ENCODE results near the gene INTS7.

INTS7 gene

GRCh38 chr1:212067787-212068186 lies 32.4 kb upstream of the INTS7 start:
- H3K9ac ChIP-seq (ENCODE audit: low read length in 5 of 5): no peak overlapping the region
- H3K27ac ChIP-seq (ENCODE audit: low read depth, low read length): peak overlapping the region; percentile 31
- H3K27me3 ChIP-seq (ENCODE audit: control insufficient read depth in 5 of 5, insufficient read depth in 4 of 5, low read length in 5 of 5): no peaks in the 10 kb centered on the region
- H3K36me3 ChIP-seq (ENCODE audit: control insufficient read depth in 5 of 5, insufficient read depth in 5 of 5, low read length in 5 of 5): no peaks in the 10 kb centered on the region
- no peaks in the 10 kb centered on the region for H3K9me3 ChIP-seq (ENCODE audit: control insufficient read depth in 5 of 5, low read length in 5 of 5)
- H3K4me3 ChIP-seq (ENCODE audit: low read depth in 1 of 5, low read length in 5 of 5): no peak overlapping the region
- peaks cover 0 to 14% (median 0%) of the 10 kb centered on the region in 5 donors for H3K4me1 ChIP-seq (ENCODE audit: control insufficient read depth in 5 of 5, insufficient read depth in 5 of 5, low read length in 5 of 5)

GRCh38 chr1:212062832-212063438 lies 27.6 kb upstream of the INTS7 start:
- no peaks in the 10 kb centered on the region for H3K36me3 ChIP-seq (ENCODE audit: control insufficient read depth in 5 of 5, insufficient read depth in 5 of 5, low read length in 5 of 5)
- no peak overlapping the region for H3K27ac ChIP-seq (ENCODE audit: low read depth, low read length)
- H3K27me3 ChIP-seq (ENCODE audit: control insufficient read depth in 5 of 5, insufficient read depth in 4 of 5, low read length in 5 of 5): no peaks in the 10 kb centered on the region
- no peak overlapping the region for H3K9ac ChIP-seq (ENCODE audit: low read length in 5 of 5)
- no peak overlapping the region for H3K4me3 ChIP-seq (ENCODE audit: low read depth in 1 of 5, low read length in 5 of 5)
- H3K9me3 ChIP-seq (ENCODE audit: control insufficient read depth in 5 of 5, low read length in 5 of 5): peaks cover 0 to 2% (median under 1%) of the 10 kb centered on the region in 5 donors
- H3K4me1 ChIP-seq (ENCODE audit: control insufficient read depth in 5 of 5, insufficient read depth in 5 of 5, low read length in 5 of 5): peaks cover 0 to 9% (median 0%) of the 10 kb centered on the region in 5 donors

- Histone ChIP-seq H3K36me3 (ENCODE audit: control insufficient read depth in 5 of 5, insufficient read depth in 5 of 5, low read length in 5 of 5) (no peaks in the 10 kb centered on the region), H3K27me3 (ENCODE audit: control insufficient read depth in 5 of 5, insufficient read depth in 4 of 5, low read length in 5 of 5) (no peaks in the 10 kb centered on the region), H3K9me3 (ENCODE audit: control insufficient read depth in 5 of 5, low read length in 5 of 5) (peaks cover 2 to 9% (median 7%) of the 10 kb centered on the region in 5 donors), H3K4me1 (ENCODE audit: control insufficient read depth in 5 of 5, insufficient read depth in 5 of 5, low read length in 5 of 5) (no peaks in the 10 kb centered on the region), H3K9ac (ENCODE audit: low read length in 5 of 5) (no peak overlapping the region), H3K4me3 (ENCODE audit: low read depth in 1 of 5, low read length in 5 of 5) (no peak overlapping the region), H3K27ac (ENCODE audit: low read depth, low read length) (no peak overlapping the region)
These were observed 25.5 kb upstream of the INTS7 start for GRCh38 chr1:212060632-212061472.

- no peak overlapping the region for H3K27ac ChIP-seq (ENCODE audit: low read depth, low read length)
- no peak overlapping the region for H3K4me3 ChIP-seq (ENCODE audit: low read depth in 1 of 5, low read length in 5 of 5)
- no peaks in the 10 kb centered on the region for H3K4me1 ChIP-seq (ENCODE audit: control insufficient read depth in 5 of 5, insufficient read depth in 5 of 5, low read length in 5 of 5)
- H3K9ac ChIP-seq (ENCODE audit: low read length in 5 of 5): no peak overlapping the region
- H3K9me3 ChIP-seq (ENCODE audit: control insufficient read depth in 5 of 5, low read length in 5 of 5): peaks cover 2 to 9% (median 7%) of the 10 kb centered on the region in 5 donors
- no peaks in the 10 kb centered on the region for H3K36me3 ChIP-seq (ENCODE audit: control insufficient read depth in 5 of 5, insufficient read depth in 5 of 5, low read length in 5 of 5)
- no peaks in the 10 kb centered on the region for H3K27me3 ChIP-seq (ENCODE audit: control insufficient read depth in 5 of 5, insufficient read depth in 4 of 5, low read length in 5 of 5)
These were observed 20.0 kb upstream of the INTS7 start for GRCh38 chr1:212055333-212055732.

- Histone ChIP-seq H3K27ac (ENCODE audit: low read depth, low read length) (no peak overlapping the region), H3K27me3 (ENCODE audit: control insufficient read depth in 5 of 5, insufficient read depth in 4 of 5, low read length in 5 of 5) (no peaks in the 10 kb centered on the region), H3K9ac (ENCODE audit: low read length in 5 of 5) (no peak overlapping the region), H3K4me1 (ENCODE audit: control insufficient read depth in 5 of 5, insufficient read depth in 5 of 5, low read length in 5 of 5) (no peaks in the 10 kb centered on the region), H3K9me3 (ENCODE audit: control insufficient read depth in 5 of 5, low read length in 5 of 5) (peaks cover 2 to 9% (median 7%) of the 10 kb centered on the region in 5 donors), H3K36me3 (ENCODE audit: control insufficient read depth in 5 of 5, insufficient read depth in 5 of 5, low read length in 5 of 5) (no peaks in the 10 kb centered on the region), H3K4me3 (ENCODE audit: low read depth in 1 of 5, low read length in 5 of 5) (no peak overlapping the region)
These were observed 18.6 kb upstream of the INTS7 start for GRCh38 chr1:212053993-212054392.

GRCh38 chr1:212045981-212046380 lies 10.6 kb upstream of the INTS7 start:
- no peaks in the 10 kb centered on the region for H3K36me3 ChIP-seq (ENCODE audit: control insufficient read depth in 5 of 5, insufficient read depth in 5 of 5, low read length in 5 of 5)
- H3K27me3 ChIP-seq (ENCODE audit: control insufficient read depth in 5 of 5, insufficient read depth in 4 of 5, low read length in 5 of 5): no peaks in the 10 kb centered on the region
- H3K27ac ChIP-seq (ENCODE audit: low read depth, low read length): no peak overlapping the region
- no peaks in the 10 kb centered on the region for H3K9me3 ChIP-seq (ENCODE audit: control insufficient read depth in 5 of 5, low read length in 5 of 5)
- H3K4me3 ChIP-seq (ENCODE audit: low read depth in 1 of 5, low read length in 5 of 5): no peak overlapping the region
- H3K4me1 ChIP-seq (ENCODE audit: control insufficient read depth in 5 of 5, insufficient read depth in 5 of 5, low read length in 5 of 5): no peaks in the 10 kb centered on the region
- H3K9ac ChIP-seq (ENCODE audit: low read length in 5 of 5): no peak overlapping the region

- Histone ChIP-seq H3K9me3 (ENCODE audit: control insufficient read depth in 5 of 5, low read length in 5 of 5) (no peaks in the 10 kb centered on the region), H3K4me3 (ENCODE audit: low read depth in 1 of 5, low read length in 5 of 5) (no peak overlapping the region), H3K27me3 (ENCODE audit: control insufficient read depth in 5 of 5, insufficient read depth in 4 of 5, low read length in 5 of 5) (no peaks in the 10 kb centered on the region), H3K9ac (ENCODE audit: low read length in 5 of 5) (no peak overlapping the region), H3K27ac (ENCODE audit: low read depth, low read length) (no peak overlapping the region), H3K36me3 (ENCODE audit: control insufficient read depth in 5 of 5, insufficient read depth in 5 of 5, low read length in 5 of 5) (no peaks in the 10 kb centered on the region), H3K4me1 (ENCODE audit: control insufficient read depth in 5 of 5, insufficient read depth in 5 of 5, low read length in 5 of 5) (no peaks in the 10 kb centered on the region)
These were observed 9.5 kb upstream of the INTS7 start for GRCh38 chr1:212044851-212045250.

- no peak overlapping the region for H3K27ac ChIP-seq (ENCODE audit: low read depth, low read length)
- no peak overlapping the region for H3K4me3 ChIP-seq (ENCODE audit: low read depth in 1 of 5, low read length in 5 of 5)
- no peaks in the 10 kb centered on the region for H3K9me3 ChIP-seq (ENCODE audit: control insufficient read depth in 5 of 5, low read length in 5 of 5)
- no peak overlapping the region for H3K9ac ChIP-seq (ENCODE audit: low read length in 5 of 5)
- H3K27me3 ChIP-seq (ENCODE audit: control insufficient read depth in 5 of 5, insufficient read depth in 4 of 5, low read length in 5 of 5): no peaks in the 10 kb centered on the region
- no peaks in the 10 kb centered on the region for H3K4me1 ChIP-seq (ENCODE audit: control insufficient read depth in 5 of 5, insufficient read depth in 5 of 5, low read length in 5 of 5)
- H3K36me3 ChIP-seq (ENCODE audit: control insufficient read depth in 5 of 5, insufficient read depth in 5 of 5, low read length in 5 of 5): no peaks in the 10 kb centered on the region
These were observed 7.1 kb upstream of the INTS7 start for GRCh38 chr1:212042436-212042835.

GRCh38 chr1:212040629-212041412 lies 5.5 kb upstream of the INTS7 start:
- H3K9me3 ChIP-seq (ENCODE audit: control insufficient read depth in 5 of 5, low read length in 5 of 5): no peaks in the 10 kb centered on the region
- no peak overlapping the region for H3K27ac ChIP-seq (ENCODE audit: low read depth, low read length)
- H3K9ac ChIP-seq (ENCODE audit: low read length in 5 of 5): no peak overlapping the region
- no peaks in the 10 kb centered on the region for H3K27me3 ChIP-seq (ENCODE audit: control insufficient read depth in 5 of 5, insufficient read depth in 4 of 5, low read length in 5 of 5)
- H3K36me3 ChIP-seq (ENCODE audit: control insufficient read depth in 5 of 5, insufficient read depth in 5 of 5, low read length in 5 of 5): no peaks in the 10 kb centered on the region
- no peak overlapping the region for H3K4me3 ChIP-seq (ENCODE audit: low read depth in 1 of 5, low read length in 5 of 5)
- peaks cover 2 to 7% (median 5%) of the 10 kb centered on the region in 5 donors for H3K4me1 ChIP-seq (ENCODE audit: control insufficient read depth in 5 of 5, insufficient read depth in 5 of 5, low read length in 5 of 5)

- Histone ChIP-seq H3K4me3 (ENCODE audit: low read depth in 1 of 5, low read length in 5 of 5) (no peak overlapping the region), H3K27ac (ENCODE audit: low read depth, low read length) (no peak overlapping the region), H3K9me3 (ENCODE audit: control insufficient read depth in 5 of 5, low read length in 5 of 5) (no peaks in the 10 kb centered on the region), H3K36me3 (ENCODE audit: control insufficient read depth in 5 of 5, insufficient read depth in 5 of 5, low read length in 5 of 5) (no peaks in the 10 kb centered on the region), H3K9ac (ENCODE audit: low read length in 5 of 5) (no peak overlapping the region), H3K27me3 (ENCODE audit: control insufficient read depth in 5 of 5, insufficient read depth in 4 of 5, low read length in 5 of 5) (no peaks in the 10 kb centered on the region), H3K4me1 (ENCODE audit: control insufficient read depth in 5 of 5, insufficient read depth in 5 of 5, low read length in 5 of 5) (peaks cover 2 to 10% (median 9%) of the 10 kb centered on the region in 5 donors)
These were observed 4.3 kb upstream of the INTS7 start for GRCh38 chr1:212039622-212040021.

Measured in subcutaneous abdominal adipose tissue (tissue), 5 donors.